Activated naive CD4-positive, alpha-beta T cell treated with anti-CD3 and anti-CD28 coated beads for 36 hours (primary cell): Measurements from ENCODE around the gene TANGO6. TPM values are rescaled to one million over a fixed set of nuclear protein-coding genes. Genes with fewer than 3 reads are reported as not detected.

ENCODE experiments used
- CTCF ChIA-PET: fragments of 350-600 bp; sonication (Branson Sonifier 250); formaldehyde crosslinking; loops from one replicate; lab custom pipeline; 2021; ENCODE audit warnings: antibody characterized with exemption; lab: Charles Lee
- DNase-seq: peaks from one replicate; pipeline ENCODE4 v3.0.0-alpha.2; 2020
- H3K27ac Mint-ChIP-seq: one replicate; pipeline ENCODE4 v1.8.0; 2021; ENCODE audit warnings: mild to moderate bottlenecking, mixed read lengths
- H3K27me3 Mint-ChIP-seq: one replicate; pipeline ENCODE4 v1.8.0; 2021; ENCODE audit warnings: low read depth, mixed read lengths
- H3K36me3 Mint-ChIP-seq: one replicate; pipeline ENCODE4 v1.8.0; 2021; ENCODE audit warnings: low read depth, mixed read lengths
- H3K4me1 Mint-ChIP-seq: one replicate; pipeline ENCODE4 v1.8.0; 2021; ENCODE audit warnings: low read depth, mixed read lengths
- H3K4me3 Mint-ChIP-seq: one replicate; pipeline ENCODE4 v1.8.0; 2021; ENCODE audit warnings: mild to moderate bottlenecking, moderate library complexity, mixed read lengths
- H3K9me3 Mint-ChIP-seq: one replicate; pipeline ENCODE4 v1.8.0; 2021; ENCODE audit warnings: mixed read lengths
- intact Hi-C: fragments of 100-400 bp; cut with micrococcal nuclease; formaldehyde crosslinking; loops from one replicate; pipeline ENCODE4 v1.15.1; 2023
- total RNA-seq, 2 experiments: library from RNA; stranded (reverse); gene quantifications; one replicate each; pipeline ENCODE4 v1.2.3, GENCODE V29; 2021

TANGO6 gene
- total RNA-seq, 2 experiments from 2014 or later = 21.6 to 22.3 TPM

DNA sequence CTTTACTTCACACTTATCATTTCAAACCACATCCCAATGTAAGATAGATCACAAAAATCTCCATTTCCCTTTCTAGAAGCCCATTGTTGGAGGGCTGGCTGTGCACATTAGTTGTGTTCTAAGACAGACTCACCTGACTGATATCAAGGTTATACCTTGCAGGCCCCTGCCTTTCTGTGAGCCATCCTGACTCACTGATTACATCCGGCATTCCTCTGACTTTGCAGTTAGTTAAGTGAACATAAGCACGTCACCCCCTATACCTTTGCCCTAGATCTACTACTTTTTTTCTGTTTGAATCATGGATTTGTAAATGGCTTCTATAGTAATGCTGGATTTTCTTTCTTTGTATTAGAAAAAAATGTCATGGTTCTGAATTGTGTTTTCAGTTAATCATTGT, 78.3 kb downstream of the TANGO6 start:
- CTCF ChIA-PET = no interaction called here
- no peak overlapping the region for H3K4me3 Mint-ChIP-seq
- H3K36me3 Mint-ChIP-seq = peaks cover 28% of the 10 kb centered on the region
- H3K27me3 Mint-ChIP-seq = no peaks in the 10 kb centered on the region
- intact Hi-C loops = no loop called here
- H3K9me3 Mint-ChIP-seq = no peaks in the 10 kb centered on the region
- H3K27ac Mint-ChIP-seq = no peak overlapping the region
- no peaks in the 10 kb centered on the region for H3K4me1 Mint-ChIP-seq
- no peak for DNase-seq

DNA sequence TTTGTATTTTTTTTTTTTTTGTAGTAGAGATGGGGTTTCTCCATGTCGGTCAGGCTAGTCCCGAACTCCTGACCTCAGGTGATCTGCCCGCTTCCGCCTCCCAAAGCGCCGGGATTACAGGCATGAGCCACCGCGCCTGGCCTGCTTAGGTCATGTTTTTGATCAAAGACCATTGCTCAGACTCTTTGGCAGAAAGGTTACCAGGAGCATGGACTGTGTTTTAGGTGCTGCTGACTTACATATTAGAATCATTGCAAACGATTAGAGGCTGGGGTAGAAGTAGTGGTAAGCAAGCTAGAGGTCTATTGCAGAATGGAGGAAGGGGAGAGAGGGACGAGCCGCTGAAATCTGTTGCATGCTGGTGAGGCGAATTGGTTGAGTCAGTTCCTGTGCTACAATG, 79.8 kb downstream of the TANGO6 start:
- Mint-ChIP-seq H3K27ac (no peak overlapping the region), H3K4me3 (no peak overlapping the region), H3K9me3 (no peaks in the 10 kb centered on the region), H3K27me3 (no peaks in the 10 kb centered on the region), H3K36me3 (peaks cover 31% of the 10 kb centered on the region), H3K4me1 (no peaks in the 10 kb centered on the region)
- CTCF ChIA-PET = interaction anchor here (0.5 to 1.4 kb wide), 3 partner anchors 11 to 341 kb away, joined by 3 to 4 read pairs (median 4); no protein-coding TSS in a partner anchor
- DNase-seq = no peak
- intact Hi-C loops = no loop called here

GRCh38 chr16:68927018-68927417, 83.7 kb downstream of the TANGO6 start:
- peaks cover 40% of the 10 kb centered on the region for H3K36me3 Mint-ChIP-seq
- H3K27ac Mint-ChIP-seq = no peak overlapping the region
- CTCF ChIA-PET = no interaction called here
- H3K4me1 Mint-ChIP-seq = no peaks in the 10 kb centered on the region
- no peaks in the 10 kb centered on the region for H3K27me3 Mint-ChIP-seq
- no peak overlapping the region for H3K4me3 Mint-ChIP-seq
- no peak for DNase-seq
- no peaks in the 10 kb centered on the region for H3K9me3 Mint-ChIP-seq
- intact Hi-C loops = no loop called here

GRCh38 chr16:68931196-68931595, 87.9 kb downstream of the TANGO6 start:
- H3K36me3 Mint-ChIP-seq = peaks cover 49% of the 10 kb centered on the region
- CTCF ChIA-PET = no interaction called here
- H3K27me3 Mint-ChIP-seq = no peaks in the 10 kb centered on the region
- H3K4me3 Mint-ChIP-seq = no peak overlapping the region
- H3K4me1 Mint-ChIP-seq = no peaks in the 10 kb centered on the region
- intact Hi-C loops = no loop called here
- no peaks in the 10 kb centered on the region for H3K9me3 Mint-ChIP-seq
- no peak for DNase-seq
- no peak overlapping the region for H3K27ac Mint-ChIP-seq

GRCh38 chr16:68934402-68934801, 91.1 kb downstream of the TANGO6 start:
- intact Hi-C loops = no loop called here
- Mint-ChIP-seq H3K27me3 (no peaks in the 10 kb centered on the region), H3K9me3 (no peaks in the 10 kb centered on the region), H3K27ac (no peak overlapping the region), H3K4me1 (no peaks in the 10 kb centered on the region), H3K4me3 (no peak overlapping the region), H3K36me3 (peaks cover 34% of the 10 kb centered on the region)
- CTCF ChIA-PET = interaction anchor here (0.7 to 0.8 kb wide), 2 partner anchors 12 to 430 kb away, joined by 3 read pairs; no protein-coding TSS in a partner anchor
- no peak for DNase-seq

- no peaks in the 10 kb centered on the region for H3K27me3 Mint-ChIP-seq
- no peak overlapping the region for H3K4me3 Mint-ChIP-seq
- no peak for DNase-seq
- peaks cover 32% of the 10 kb centered on the region for H3K36me3 Mint-ChIP-seq
- intact Hi-C loops = no loop called here
- H3K27ac Mint-ChIP-seq = no peak overlapping the region
- CTCF ChIA-PET = no interaction called here
- H3K4me1 Mint-ChIP-seq = no peaks in the 10 kb centered on the region
- no peaks in the 10 kb centered on the region for H3K9me3 Mint-ChIP-seq
Measured at GRCh38 chr16:68935008-68935407, 91.7 kb downstream of the TANGO6 start.

- no peaks in the 10 kb centered on the region for H3K9me3 Mint-ChIP-seq
- peak overlapping the region; percentile 44 for H3K27ac Mint-ChIP-seq
- peaks cover 29% of the 10 kb centered on the region for H3K36me3 Mint-ChIP-seq
- no peaks in the 10 kb centered on the region for H3K4me1 Mint-ChIP-seq
- no peak overlapping the region for H3K4me3 Mint-ChIP-seq
- CTCF ChIA-PET = no interaction called here
- intact Hi-C loops = no loop called here
- no peaks in the 10 kb centered on the region for H3K27me3 Mint-ChIP-seq
- no peak for DNase-seq
Measured at GRCh38 chr16:68936736-68937631, 93.7 kb downstream of the TANGO6 start.

GRCh38 chr16:68939692-68940320, 96.5 kb downstream of the TANGO6 start:
- CTCF ChIA-PET = no interaction called here

DNA sequence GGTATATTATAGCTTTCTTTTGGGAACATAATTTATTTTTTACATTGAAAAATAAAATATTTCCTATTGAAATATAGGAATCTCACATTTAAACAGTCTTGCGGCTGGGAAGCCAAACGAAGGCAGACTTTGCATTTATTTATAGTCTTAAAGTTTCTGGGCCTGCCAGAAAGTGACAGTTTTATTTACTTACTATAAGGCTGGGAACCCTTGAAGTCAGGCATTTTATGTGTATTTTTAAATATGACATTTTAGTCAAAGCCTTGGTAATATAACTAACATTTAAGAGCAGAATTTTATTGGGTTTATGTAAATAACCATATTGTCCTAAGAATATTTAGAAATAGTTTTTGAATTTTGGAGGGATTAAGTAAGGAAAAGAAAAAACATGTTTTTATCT, 97.5 kb downstream of the TANGO6 start:
- DNase-seq = no peak
- Mint-ChIP-seq H3K27me3 (no peaks in the 10 kb centered on the region), H3K27ac (no peak overlapping the region), H3K9me3 (peaks cover 11% of the 10 kb centered on the region), H3K4me1 (no peaks in the 10 kb centered on the region), H3K36me3 (peaks cover 37% of the 10 kb centered on the region), H3K4me3 (no peak overlapping the region)
- intact Hi-C loops = no loop called here
- CTCF ChIA-PET = interaction anchor here (0.6 kb wide), 1 partner anchor 62 kb away, joined by 3 read pairs; no protein-coding TSS in a partner anchor

More at GRCh38 chr16:68939692-68940320, 96.5 kb downstream of the TANGO6 start:
- DNase-seq = no peak
- Mint-ChIP-seq H3K4me1 (no peaks in the 10 kb centered on the region), H3K27me3 (no peaks in the 10 kb centered on the region), H3K27ac (no peak overlapping the region), H3K9me3 (peaks cover 11% of the 10 kb centered on the region), H3K4me3 (no peak overlapping the region), H3K36me3 (peaks cover 29% of the 10 kb centered on the region)
- intact Hi-C loops = no loop called here

- Mint-ChIP-seq H3K9me3 (peaks cover 11% of the 10 kb centered on the region), H3K27ac (no peak overlapping the region), H3K36me3 (peaks cover 43% of the 10 kb centered on the region), H3K27me3 (no peaks in the 10 kb centered on the region), H3K4me1 (no peaks in the 10 kb centered on the region), H3K4me3 (no peak overlapping the region)
- CTCF ChIA-PET = no interaction called here
- intact Hi-C loops = no loop called here
- no peak for DNase-seq
Measured at GRCh38 chr16:68943961-68944360, 100.6 kb downstream of the TANGO6 start.

DNA sequence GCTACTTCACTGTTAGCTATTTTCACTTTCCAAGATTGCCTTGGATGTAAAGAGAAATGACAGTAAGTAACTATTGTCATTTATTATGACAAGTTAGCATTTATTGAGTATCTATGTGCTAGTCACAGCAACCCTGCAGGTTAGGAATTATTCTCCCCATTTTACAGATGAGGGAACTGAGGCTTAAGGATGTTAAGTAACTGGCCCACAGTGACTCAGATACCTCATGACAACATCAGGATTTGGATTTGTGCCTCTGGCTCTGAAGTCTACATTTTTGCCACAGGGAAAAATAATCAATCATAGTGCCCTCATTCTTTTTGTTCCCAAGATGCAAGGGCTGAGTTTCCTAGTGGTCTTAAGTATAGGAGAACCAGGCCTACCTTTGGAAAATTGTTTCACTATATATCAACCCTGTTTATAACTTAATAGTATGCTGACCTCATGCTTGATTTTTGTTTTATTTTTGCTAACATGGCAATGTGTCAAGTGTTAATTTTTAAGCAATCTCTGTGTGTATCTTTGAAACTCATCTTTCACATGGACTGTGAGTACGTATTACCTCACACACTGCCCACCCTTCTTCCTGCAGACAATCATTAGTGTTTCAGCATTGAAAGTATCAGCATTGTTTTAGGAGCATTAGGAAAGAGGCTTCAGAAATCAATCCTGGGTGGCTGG, 105.0 kb downstream of the TANGO6 start:
- no peaks in the 10 kb centered on the region for H3K4me1 Mint-ChIP-seq
- peaks cover 8% of the 10 kb centered on the region for H3K9me3 Mint-ChIP-seq
- no peaks in the 10 kb centered on the region for H3K27me3 Mint-ChIP-seq
- H3K36me3 Mint-ChIP-seq = peaks cover 39% of the 10 kb centered on the region
- H3K4me3 Mint-ChIP-seq = no peak overlapping the region
- no peak overlapping the region for H3K27ac Mint-ChIP-seq
- CTCF ChIA-PET = no interaction called here
- DNase-seq = no peak
- intact Hi-C loops = no loop called here
